NCI-H524 treated with DMSO at 0.1 percent for 48 hours (cell line): ENCODE results near the gene PCBD1.

ENCODE experiments used
- DNase-seq: peaks from one replicate; lab custom pipeline; 2025; lab: John Stamatoyannopoulos, UW

Gene PCBD1

DNA sequence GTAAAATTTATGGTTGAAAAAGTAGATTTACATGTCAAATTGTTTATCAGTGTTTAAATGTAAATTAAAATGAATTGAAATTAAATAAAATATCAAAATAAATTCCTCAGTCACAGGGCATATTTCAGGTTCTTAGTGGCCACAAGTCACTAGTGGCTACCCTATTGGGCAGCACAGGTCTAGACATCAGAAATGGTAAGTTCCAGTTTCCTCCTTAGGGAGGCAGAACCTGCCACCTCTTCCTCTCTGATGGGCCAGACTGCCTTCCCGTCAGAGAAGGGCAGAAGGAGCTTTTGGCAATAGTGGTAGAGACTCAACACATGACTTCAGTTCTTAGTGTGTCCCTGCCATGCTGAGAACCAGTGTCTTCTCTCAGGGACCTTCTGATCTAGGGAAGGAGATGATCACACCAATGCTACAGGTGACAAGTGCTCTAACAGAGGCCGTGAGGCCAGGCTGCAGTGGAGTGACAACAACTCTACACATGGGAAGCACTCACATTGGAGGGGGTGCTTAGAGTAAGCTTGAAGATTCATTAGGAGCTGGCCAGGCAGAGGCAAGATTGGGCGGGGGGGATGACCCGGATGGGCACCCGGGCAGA is 14.4 kb upstream of the PCBD1 start:
- DNase-seq, result no peak

GRCh38 chr10:70901276-70901878 is 13.0 kb upstream of the PCBD1 start:
- DNase-seq, result no peak

- no peak for DNase-seq
Measured at GRCh38 chr10:70899096-70899495, 10.7 kb upstream of the PCBD1 start.

DNA sequence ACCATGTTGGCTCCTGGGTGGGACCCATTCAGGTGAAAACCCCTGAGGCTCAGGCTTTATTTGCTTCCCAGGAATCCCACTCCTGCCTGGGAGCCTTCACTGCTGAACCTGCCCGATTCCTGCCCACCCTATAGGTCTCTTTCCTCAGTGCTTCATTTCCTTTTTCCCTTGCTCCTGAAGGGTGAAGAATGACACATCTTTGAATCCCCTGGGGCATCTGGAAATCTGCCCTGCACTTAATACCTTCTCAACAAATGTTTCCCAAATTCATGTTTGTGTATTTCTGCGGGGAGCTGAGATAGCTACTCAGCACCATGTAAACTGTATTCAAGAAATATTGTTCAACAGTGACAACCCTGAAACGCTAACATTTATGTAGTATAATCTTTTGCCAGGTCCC is 10.3 kb upstream of the PCBD1 start:
- no peak for DNase-seq

- no peak for DNase-seq
Measured at GRCh38 chr10:70896551-70896950, 8.2 kb upstream of the PCBD1 start.

GRCh38 chr10:70894416-70894815 is 6.1 kb upstream of the PCBD1 start:
- DNase-seq, result no peak

- no peak for DNase-seq
Measured at GRCh38 chr10:70893227-70894006, 5.1 kb upstream of the PCBD1 start.

DNA sequence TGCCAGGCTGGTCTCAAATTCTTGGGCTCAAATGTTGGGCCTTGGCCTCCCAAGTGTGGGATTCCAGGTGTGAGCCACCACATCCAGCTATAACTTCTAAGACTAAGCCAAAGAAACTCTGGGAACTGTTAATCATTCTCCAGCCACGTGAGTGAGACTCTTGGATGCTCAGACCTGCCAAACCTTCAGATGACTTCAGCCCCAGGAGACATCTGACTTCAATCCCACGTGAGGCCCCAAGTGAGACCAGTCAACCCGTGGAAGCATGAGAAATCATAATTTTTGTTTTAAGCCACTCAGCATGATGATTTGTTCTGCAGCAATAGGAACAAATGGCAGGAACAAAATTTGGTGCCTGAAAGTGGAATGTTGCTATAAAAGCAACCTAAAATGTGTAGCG is 4.3 kb upstream of the PCBD1 start:
- DNase-seq, result no peak

- no peak for DNase-seq
Measured at GRCh38 chr10:70891627-70892026, 3.3 kb upstream of the PCBD1 start.

DNA sequence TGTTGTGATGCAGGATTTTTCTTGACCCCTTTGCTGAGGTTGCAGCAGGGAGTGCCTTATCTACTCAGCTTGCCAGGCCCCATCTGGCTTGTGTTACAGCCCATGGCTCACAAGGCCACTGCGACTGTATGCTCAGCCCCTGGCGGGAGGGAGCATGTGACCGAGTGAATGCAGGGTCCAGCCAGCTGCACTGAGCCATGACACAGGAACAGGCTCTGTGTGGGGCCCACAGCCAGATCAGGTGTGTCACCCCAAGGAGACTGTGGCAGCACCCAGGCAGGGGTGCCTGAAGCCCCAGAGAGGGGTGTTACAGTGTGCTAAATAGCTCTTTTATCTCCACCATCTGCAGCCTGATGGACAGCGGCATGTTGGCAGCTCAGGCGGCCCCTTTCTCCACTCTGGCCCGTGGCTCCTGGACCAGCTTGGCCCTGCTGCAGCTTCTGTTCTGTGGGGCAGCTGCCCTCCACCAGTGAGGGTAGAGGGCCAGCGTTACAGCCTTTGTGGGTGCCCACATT is 2.6 kb upstream of the PCBD1 start:
- DNase-seq, result no peak

GRCh38 chr10:70889291-70889690 is 926 bp upstream of the PCBD1 start:
- DNase-seq, result no peak

DNA sequence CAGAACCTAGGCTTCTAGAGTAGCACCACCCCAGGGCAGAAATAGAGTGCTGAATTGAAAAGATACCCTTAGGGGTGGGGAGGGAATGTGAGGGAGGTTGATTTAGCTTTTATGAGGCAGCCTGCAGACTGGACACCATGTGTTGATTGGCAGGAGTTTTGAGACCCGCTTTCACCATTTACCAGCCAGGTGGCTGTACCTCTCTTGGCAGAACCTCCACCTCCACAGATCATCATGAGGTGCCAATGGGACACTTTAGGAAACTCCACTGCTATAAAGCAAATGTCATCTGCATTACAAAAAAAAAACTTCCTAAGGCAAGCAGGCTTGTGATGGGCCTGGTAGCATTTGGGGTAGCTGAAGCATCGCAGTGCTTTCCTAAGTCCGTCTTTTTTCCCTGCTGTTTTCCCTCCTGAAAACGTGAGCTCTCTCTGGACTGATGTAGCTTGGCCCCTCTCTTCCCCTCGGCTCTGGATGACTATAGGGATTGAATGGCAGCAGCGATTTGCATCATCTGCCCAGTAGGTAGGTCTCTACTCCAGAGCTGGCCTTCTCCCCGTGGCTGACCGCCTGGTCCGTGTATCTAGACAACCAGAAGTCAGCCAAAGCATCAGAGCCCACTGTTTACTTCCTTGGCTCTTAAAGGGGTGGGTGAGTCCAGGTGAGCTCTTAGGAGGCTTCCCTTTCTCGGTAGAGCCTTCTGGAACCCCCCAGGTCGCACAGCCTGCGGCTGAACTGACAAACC is 1.3 kb downstream of the PCBD1 start:
- DNase-seq, result no peak

DNA sequence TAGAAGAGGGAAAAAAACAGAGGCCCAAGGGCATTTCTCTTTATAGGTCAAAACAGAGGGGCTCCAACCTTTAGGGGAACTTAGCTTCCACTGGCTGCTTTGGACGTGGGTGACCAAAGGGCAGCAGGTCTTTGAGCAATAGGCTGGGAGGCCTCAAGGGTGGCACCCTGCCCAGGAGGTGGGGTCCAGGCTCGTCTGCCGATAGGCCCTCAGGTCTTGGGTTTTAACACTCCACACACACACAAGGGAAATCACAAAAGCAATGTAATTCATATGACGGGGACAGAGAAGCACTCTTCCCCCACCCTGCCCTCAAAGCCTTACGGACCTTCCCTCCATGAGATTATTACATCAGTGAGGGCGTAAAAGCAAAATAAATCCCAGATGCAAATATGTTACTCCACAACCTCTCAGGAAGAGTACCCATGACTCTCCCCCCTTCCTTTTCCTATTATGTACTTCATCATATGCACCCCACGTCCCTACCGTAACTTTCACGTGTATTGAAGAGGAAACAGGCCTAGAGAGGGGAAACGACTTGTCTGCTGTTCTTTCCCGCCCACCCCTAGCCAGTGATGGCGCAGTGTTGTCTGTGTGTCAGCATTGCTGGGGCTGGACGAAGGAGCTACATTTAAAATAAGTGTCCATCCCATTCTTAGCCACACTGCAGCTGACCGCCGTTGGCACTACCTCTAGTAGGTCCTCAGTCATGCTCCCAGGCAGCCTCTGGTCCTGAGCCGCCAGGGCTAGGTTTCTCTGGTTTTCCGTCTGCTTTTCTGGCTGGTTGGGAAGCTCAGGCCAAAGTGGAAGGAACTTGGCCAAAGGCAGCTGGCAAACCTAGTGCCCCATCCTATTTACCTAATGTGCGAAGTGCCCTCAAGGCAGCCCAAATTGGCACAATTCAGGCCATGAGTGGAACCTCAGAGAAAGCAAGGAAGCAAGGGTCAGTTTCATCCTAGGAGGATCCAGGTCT is 2.1 kb downstream of the PCBD1 start:
- DNase-seq, result no peak

DNA sequence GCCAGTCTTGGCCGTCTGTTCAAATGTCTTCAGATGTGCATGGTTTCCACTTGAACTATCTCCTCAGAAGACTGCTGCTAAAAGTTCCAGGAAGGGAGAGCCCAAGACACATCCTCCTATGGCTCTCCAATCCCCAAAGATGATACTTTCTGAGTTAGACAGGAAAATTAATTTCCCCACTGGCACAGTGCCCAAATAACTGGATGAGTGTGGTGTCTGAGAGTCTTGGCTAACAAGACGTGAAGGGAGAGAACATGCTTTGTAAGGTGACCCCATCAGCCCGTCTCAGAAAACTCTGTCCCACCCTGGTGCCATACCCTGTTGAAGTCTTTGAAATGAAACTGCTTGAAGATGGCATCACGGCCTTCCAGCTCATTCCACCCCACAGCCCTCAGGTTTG is 2.9 kb downstream of the PCBD1 start:
- no peak for DNase-seq

DNA sequence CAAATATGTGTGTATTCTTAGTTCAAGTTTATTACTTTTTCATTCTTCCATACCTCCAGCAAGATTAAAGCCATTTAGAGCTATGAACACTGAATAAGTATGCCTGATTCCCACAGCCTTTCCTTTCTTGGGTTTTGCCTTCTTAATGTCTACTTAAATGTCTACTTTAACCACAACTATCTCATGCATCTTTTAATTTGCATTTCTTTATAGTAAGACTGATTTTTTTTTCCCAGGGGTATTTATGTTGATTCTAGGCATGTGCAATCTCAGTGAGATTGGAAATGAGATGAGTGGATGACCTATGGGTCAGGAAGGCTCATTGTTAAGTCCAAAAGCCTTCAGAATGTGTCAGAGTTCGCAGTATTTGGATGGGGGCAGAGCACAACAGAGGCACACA is 3.6 kb downstream of the PCBD1 start:
- DNase-seq, result no peak

GRCh38 chr10:70880077-70880534 is 8.3 kb downstream of the PCBD1 start:
- no peak for DNase-seq

GRCh38 chr10:70879207-70879606 is 9.2 kb downstream of the PCBD1 start:
- no peak for DNase-seq

- DNase-seq, result no peak
Measured at GRCh38 chr10:70874061-70874460, 14.3 kb downstream of the PCBD1 start.

GRCh38 chr10:70872291-70872690 is 16.1 kb downstream of the PCBD1 start:
- DNase-seq, result no peak

- no peak for DNase-seq
Measured at GRCh38 chr10:70866424-70866823, 21.9 kb downstream of the PCBD1 start.

DNA sequence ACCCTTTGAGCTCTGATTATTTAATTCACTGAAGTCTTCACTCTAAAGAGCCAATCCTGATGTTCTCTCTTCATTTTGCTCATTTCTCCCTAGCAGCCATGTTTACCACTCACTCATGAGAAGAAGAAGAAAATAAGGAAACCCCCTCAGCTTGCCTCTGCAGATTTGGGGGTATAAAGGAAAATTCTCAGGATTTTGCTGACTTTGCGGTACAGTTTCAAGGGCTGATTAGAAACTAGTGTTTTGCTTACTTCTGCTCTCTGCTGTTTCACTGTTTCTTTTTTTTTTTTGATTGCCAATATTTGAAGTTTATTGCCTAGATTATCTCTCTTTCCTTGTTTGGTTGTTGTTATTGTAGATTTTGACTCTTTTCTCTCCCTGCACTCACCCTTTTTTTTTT is 23.4 kb downstream of the PCBD1 start:
- no peak for DNase-seq
